Cardiac muscle cell (in vitro differentiated cells and primary cell): ENCODE data around the gene CFAP58. TPM values are rescaled to one million over a fixed set of nuclear protein-coding genes. Genes with fewer than 3 reads are reported as not detected.

Experiments used
- DNase-seq, 2 donors: peaks; one replicate each; pipeline versions ENCODE4 v3.0.0 to v3.0.0-alpha.2; 2010 to 2017; ENCODE audit warnings: low read depth in 1 of 2, low spot score in 1 of 2
- H3K27ac ChIP-seq: fragments of 200-600 bp; sonication (generic); 2 replicates; pipeline ENCODE4 v1.5.1; 2016
- H3K27me3 ChIP-seq: fragments of 200-600 bp; sonication (generic); 2 replicates; pipeline ENCODE4 v1.6.0; 2016; ENCODE audit warnings: control low read depth
- H3K36me3 ChIP-seq: fragments of 200-600 bp; sonication (generic); 2 replicates; pipeline ENCODE4 v1.5.1; 2016; ENCODE audit warnings: control low read depth
- H3K4me1 ChIP-seq: fragments of 200-600 bp; sonication (generic); 2 replicates; pipeline ENCODE4 v1.8.1; 2017; ENCODE audit warnings: low read depth, mild to moderate bottlenecking, mixed run types
- H3K4me3 ChIP-seq: fragments of 200-600 bp; sonication (generic); 2 replicates; pipeline ENCODE4 v1.5.1; 2016; ENCODE audit warnings: mild to moderate bottlenecking
- H3K9me3 ChIP-seq: fragments of 200-600 bp; sonication (generic); 2 replicates; pipeline ENCODE4 v1.5.1; 2017; ENCODE audit warnings: low read depth, mild to moderate bottlenecking, control low read depth
- CTCF ChIP-seq: IDR thresholded peaks from 2 replicates; pipeline ENCODE4 v1.5.1; 2012; ENCODE audit warnings: low read depth, mild to moderate bottlenecking, low read length
- polyA plus RNA-seq: library from polyadenylated mRNA; unstranded; fragments of >200 nt; fragmentation: Nextera tagmentation; extraction: Ambion mirVana; gene quantifications from 2 replicates; pipeline ENCODE4 v1.2.1, GENCODE V29; 2016
- total RNA-seq: library from RNA; depleted of rRNA; stranded (reverse); fragments of >200 nt; gene quantifications from 2 replicates; pipeline ENCODE4 v1.2.3, GENCODE V29; 2016

The CFAP58 gene
- total and polyA plus RNA-seq, 2 experiments from 2014 or later = 1.1 to 1.9 TPM

GRCh38 chr10:104347295-104348045 lies 6.2 kb upstream of the CFAP58 start:
- Histone ChIP-seq H3K4me1 (peaks cover 9% of the 10 kb centered on the region), H3K9me3 (no peaks in the 10 kb centered on the region), H3K27ac (no peak overlapping the region), H3K36me3 (no peaks in the 10 kb centered on the region), H3K4me3 (no peak overlapping the region), H3K27me3 (no peaks in the 10 kb centered on the region)
- DNase-seq = no peak
- TF ChIP-seq CTCF = no peak

GRCh38 chr10:104348601-104349000 lies 5.0 kb upstream of the CFAP58 start:
- no peak for DNase-seq
- Histone ChIP-seq H3K27ac (no peak overlapping the region), H3K27me3 (no peaks in the 10 kb centered on the region), H3K36me3 (no peaks in the 10 kb centered on the region), H3K4me3 (no peak overlapping the region), H3K4me1 (no peaks in the 10 kb centered on the region), H3K9me3 (no peaks in the 10 kb centered on the region)
- no peak for TF ChIP-seq CTCF

- Histone ChIP-seq H3K4me1 (no peaks in the 10 kb centered on the region), H3K27me3 (no peaks in the 10 kb centered on the region), H3K36me3 (no peaks in the 10 kb centered on the region), H3K27ac (no peak overlapping the region), H3K4me3 (no peak overlapping the region), H3K9me3 (no peaks in the 10 kb centered on the region)
- TF ChIP-seq CTCF = no peak
- peak in 1 of 2 donors; percentile 81 for DNase-seq
Measured at GRCh38 chr10:104349623-104350126, 4.0 kb upstream of the CFAP58 start.

GRCh38 chr10:104350127-104350635 lies 3.5 kb upstream of the CFAP58 start:
- Histone ChIP-seq H3K4me3 (no peak overlapping the region), H3K36me3 (no peaks in the 10 kb centered on the region), H3K27me3 (no peaks in the 10 kb centered on the region), H3K9me3 (no peaks in the 10 kb centered on the region), H3K4me1 (no peaks in the 10 kb centered on the region), H3K27ac (no peak overlapping the region)
- TF ChIP-seq CTCF = peak; percentile 62
- DNase-seq = peak; percentile 68 to 83

- Histone ChIP-seq H3K9me3 (no peaks in the 10 kb centered on the region), H3K4me3 (no peak overlapping the region), H3K27ac (no peak overlapping the region), H3K4me1 (no peaks in the 10 kb centered on the region), H3K27me3 (no peaks in the 10 kb centered on the region), H3K36me3 (no peaks in the 10 kb centered on the region)
- TF ChIP-seq CTCF = no peak
- DNase-seq = peak in 1 of 2 donors; percentile 52
Measured at GRCh38 chr10:104351061-104351702, 2.5 kb upstream of the CFAP58 start.
